Hepatocyte (in vitro differentiated cells): Measurements from ENCODE around the gene ADAMTS20. TPM values are rescaled to one million over a fixed set of nuclear protein-coding genes. Genes with fewer than 3 reads are reported as not detected.

Experiments
- DNase-seq: peaks from one replicate; pipeline ENCODE4 v3.0.0-alpha.2; 2016; ENCODE audit warnings: low spot score
- H2AFZ ChIP-seq: fragments of 200-600 bp; sonication (generic); 2 replicates; pipeline ENCODE4 v1.6.0; 2016; ENCODE audit warnings: antibody characterized with exemption, mild to moderate bottlenecking
- H3K27ac ChIP-seq: fragments of 200-600 bp; sonication (generic); 2 replicates; pipeline ENCODE4 v1.5.1; 2016; ENCODE audit warnings: mild to moderate bottlenecking
- H3K27me3 ChIP-seq: fragments of 200-600 bp; sonication (generic); 2 replicates; pipeline ENCODE4 v1.6.1; 2016
- H3K36me3 ChIP-seq: fragments of 200-600 bp; sonication (generic); replicated peaks from 2 replicates; pipeline ENCODE4 v1.5.1; 2016; ENCODE audit warnings: low read depth; ENCODE audit not compliant: insufficient read depth
- H3K4me1 ChIP-seq: fragments of 200-600 bp; sonication (generic); 2 replicates; pipeline ENCODE4 v1.5.1; 2016; ENCODE audit warnings: mild to moderate bottlenecking, moderate library complexity; ENCODE audit not compliant: insufficient read depth
- H3K4me2 ChIP-seq: fragments of 200-600 bp; sonication (generic); 2 replicates; pipeline ENCODE4 v1.6.0; 2016
- H3K4me3 ChIP-seq: fragments of 200-600 bp; sonication (generic); 2 replicates; pipeline ENCODE4 v1.5.1; 2016; ENCODE audit warnings: mild to moderate bottlenecking
- H3K79me2 ChIP-seq: fragments of 200-600 bp; sonication (generic); 2 replicates; pipeline ENCODE4 v1.6.0; 2017; ENCODE audit warnings: mild to moderate bottlenecking
- H3K9me2 ChIP-seq: fragments of 200-600 bp; sonication (generic); replicated peaks from 2 replicates; pipeline ENCODE4 v1.6.0; 2017; ENCODE audit warnings: mild to moderate bottlenecking; ENCODE audit not compliant: insufficient read depth
- H3K9me3 ChIP-seq: fragments of 200-600 bp; sonication (generic); 2 replicates; pipeline ENCODE4 v1.5.1; 2016; ENCODE audit warnings: low read depth, mild to moderate bottlenecking
- H4K20me1 ChIP-seq: fragments of 200-600 bp; sonication (generic); 2 replicates; pipeline ENCODE4 v1.6.0; 2016; ENCODE audit warnings: mild to moderate bottlenecking; ENCODE audit not compliant: insufficient read depth, poor library complexity, severe bottlenecking
- EZH2 ChIP-seq: fragments of 200-600 bp; sonication (generic); IDR thresholded peaks from 2 replicates; pipeline ENCODE4 v1.6.1; 2016; ENCODE audit warnings: antibody characterized with exemption, mild to moderate bottlenecking, borderline replicate concordance
- EZH2phosphoT487 ChIP-seq: fragments of 200-600 bp; sonication (generic); IDR thresholded peaks from one replicate; pipeline ENCODE4 v1.6.1; 2018; ENCODE audit warnings: antibody characterized with exemption, mild to moderate bottlenecking, low read depth, moderate library complexity; ENCODE audit not compliant: unreplicated experiment, severe bottlenecking
- WGBS: methylation state at CpG from one replicate; pipeline ENCODE4 v1.1.6; 2016; ENCODE audit warnings: low lambda C conversion rate; ENCODE audit errors: missing lambda C conversion rate; 5-methylcytosine and 5-hydroxymethylcytosine counted together
- polyA plus RNA-seq: library from polyadenylated mRNA; unstranded; fragments of >200 nt; fragmentation: Nextera tagmentation; extraction: Ambion mirVana; gene quantifications from 2 replicates; pipeline ENCODE4 v1.2.1, GENCODE V29; 2016
- total RNA-seq: library from RNA; depleted of rRNA; stranded (reverse); fragments of >200 nt; gene quantifications from 2 replicates; pipeline ENCODE4 v1.2.3, GENCODE V29; 2014
- TF ChIP-seq, protein P1 (sequence below): fragments of 200-600 bp; sonication (generic); IDR thresholded peaks from 2 replicates; pipeline ENCODE4 v1.5.1; 2016; ENCODE audit warnings: antibody characterized with exemption, mild to moderate bottlenecking; ENCODE audit not compliant: poor library complexity

Gene ADAMTS20
- total and polyA plus RNA-seq, 2 experiments from 2014 or later = 0.47 to 1.2 TPM

DNA sequence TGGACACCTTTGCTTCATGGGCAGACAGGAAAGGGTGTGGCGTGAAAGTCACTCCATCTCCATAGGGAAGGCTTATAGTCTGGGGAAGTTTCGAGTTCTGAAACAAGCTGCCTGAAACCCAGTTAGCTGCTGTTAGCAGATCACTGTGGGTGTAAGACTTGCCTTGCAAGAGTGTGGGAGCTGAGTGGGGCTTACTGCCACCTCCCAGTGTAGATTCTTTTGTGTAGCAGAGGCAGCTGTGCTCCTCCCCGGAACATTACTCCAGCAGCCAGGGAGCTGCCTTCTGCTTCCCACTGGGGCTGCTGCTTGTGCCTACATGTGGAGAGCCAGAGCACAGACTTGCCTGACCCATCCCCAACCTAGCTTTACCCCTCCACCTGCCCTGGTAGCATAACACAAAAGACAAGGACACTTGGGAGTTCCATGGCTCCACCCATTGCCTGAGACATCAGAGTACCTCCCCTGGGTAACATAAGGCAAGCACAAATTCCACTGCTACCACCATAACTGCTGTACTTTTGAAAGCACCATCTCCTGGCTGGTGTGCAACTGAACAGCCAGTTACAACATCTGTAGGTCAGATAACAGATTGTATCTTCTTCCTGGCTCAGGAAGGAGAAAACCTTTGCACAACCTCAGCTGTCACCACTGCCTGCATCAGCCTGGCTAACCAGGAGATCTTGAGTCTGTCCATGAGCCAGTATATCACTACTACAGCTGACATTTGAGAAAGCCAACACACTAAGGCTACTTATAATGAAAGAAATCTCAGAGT is 69.5 kb downstream of the ADAMTS20 start:
- no peaks in the 10 kb centered on the region for H3K27me3 ChIP-seq
- no peaks in the 10 kb centered on the region for H3K4me1 ChIP-seq
- H3K4me2 ChIP-seq = no peak overlapping the region
- no peak overlapping the region for H3K27ac ChIP-seq
- no peak for DNase-seq
- no peaks in the 10 kb centered on the region for H4K20me1 ChIP-seq
- no peaks in the 10 kb centered on the region for H3K79me2 ChIP-seq
- TF ChIP-seq, protein P1, sequence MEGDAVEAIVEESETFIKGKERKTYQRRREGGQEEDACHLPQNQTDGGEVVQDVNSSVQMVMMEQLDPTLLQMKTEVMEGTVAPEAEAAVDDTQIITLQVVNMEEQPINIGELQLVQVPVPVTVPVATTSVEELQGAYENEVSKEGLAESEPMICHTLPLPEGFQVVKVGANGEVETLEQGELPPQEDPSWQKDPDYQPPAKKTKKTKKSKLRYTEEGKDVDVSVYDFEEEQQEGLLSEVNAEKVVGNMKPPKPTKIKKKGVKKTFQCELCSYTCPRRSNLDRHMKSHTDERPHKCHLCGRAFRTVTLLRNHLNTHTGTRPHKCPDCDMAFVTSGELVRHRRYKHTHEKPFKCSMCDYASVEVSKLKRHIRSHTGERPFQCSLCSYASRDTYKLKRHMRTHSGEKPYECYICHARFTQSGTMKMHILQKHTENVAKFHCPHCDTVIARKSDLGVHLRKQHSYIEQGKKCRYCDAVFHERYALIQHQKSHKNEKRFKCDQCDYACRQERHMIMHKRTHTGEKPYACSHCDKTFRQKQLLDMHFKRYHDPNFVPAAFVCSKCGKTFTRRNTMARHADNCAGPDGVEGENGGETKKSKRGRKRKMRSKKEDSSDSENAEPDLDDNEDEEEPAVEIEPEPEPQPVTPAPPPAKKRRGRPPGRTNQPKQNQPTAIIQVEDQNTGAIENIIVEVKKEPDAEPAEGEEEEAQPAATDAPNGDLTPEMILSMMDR = no peak
- TF ChIP-seq EZH2phosphoT487 = no peak
- TF ChIP-seq EZH2 = no peak
- no peak overlapping the region for H2AFZ ChIP-seq
- no peaks in the 10 kb centered on the region for H3K9me2 ChIP-seq
- no peak overlapping the region for H3K4me3 ChIP-seq
- no peaks in the 10 kb centered on the region for H3K36me3 ChIP-seq
- H3K9me3 ChIP-seq = peaks cover 5% of the 10 kb centered on the region
- 96% methylated on average over 3 of the region's 3 CpGs for WGBS

DNA sequence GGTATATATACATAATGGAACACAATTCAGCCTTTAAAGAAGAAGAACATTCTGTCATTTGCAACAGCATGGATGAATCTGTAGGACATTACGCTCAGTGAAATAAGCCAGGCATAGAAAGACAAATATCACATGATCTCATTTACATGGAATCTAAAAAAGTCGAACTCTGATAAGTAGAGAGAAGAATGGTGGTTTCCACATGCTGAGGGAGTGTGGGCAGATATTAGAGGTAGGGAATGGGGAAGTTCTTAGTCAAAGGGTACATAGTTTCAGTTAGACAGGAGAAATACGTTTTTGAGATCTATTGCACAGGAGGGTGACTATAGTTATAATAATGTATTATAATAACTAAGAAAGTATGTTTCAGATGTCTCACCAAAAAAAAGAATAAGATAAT is 71.4 kb downstream of the ADAMTS20 start:
- WGBS = 81% methylated on average over 3 of the region's 3 CpGs

DNA sequence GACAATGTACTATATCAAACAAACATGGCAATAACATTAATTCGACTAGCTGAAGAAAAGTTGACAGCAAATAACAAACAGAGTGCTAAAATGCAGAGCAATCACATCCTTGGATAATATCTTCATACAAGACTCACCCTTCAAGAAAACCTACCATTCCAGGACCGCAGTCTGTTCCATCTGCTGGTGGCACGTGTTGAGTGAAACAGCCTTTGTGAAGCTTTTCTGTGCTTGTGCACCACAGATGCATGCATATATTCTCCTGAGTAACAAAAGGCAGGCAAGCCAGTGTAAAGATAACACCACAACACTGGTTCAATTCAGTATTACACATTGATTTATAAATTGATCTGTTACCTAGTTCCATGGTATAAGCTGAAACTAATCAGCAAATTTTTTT is 89.3 kb downstream of the ADAMTS20 start:
- H4K20me1 ChIP-seq = no peaks in the 10 kb centered on the region
- H3K4me2 ChIP-seq = no peak overlapping the region
- H3K4me3 ChIP-seq = no peak overlapping the region
- H3K79me2 ChIP-seq = no peaks in the 10 kb centered on the region
- no peak for DNase-seq
- no peaks in the 10 kb centered on the region for H3K27me3 ChIP-seq
- H2AFZ ChIP-seq = no peak overlapping the region
- no peak overlapping the region for H3K27ac ChIP-seq
- no peak for TF ChIP-seq EZH2phosphoT487
- no peak for TF ChIP-seq EZH2
- TF ChIP-seq, protein P1 = no peak
- H3K36me3 ChIP-seq = no peaks in the 10 kb centered on the region
- H3K9me2 ChIP-seq = no peaks in the 10 kb centered on the region
- H3K9me3 ChIP-seq = no peaks in the 10 kb centered on the region
- no peaks in the 10 kb centered on the region for H3K4me1 ChIP-seq
- WGBS = 86% methylated on average over 3 of the region's 3 CpGs

More for the DNA sequence above, 71.4 kb downstream of the ADAMTS20 start:
- Histone ChIP-seq H3K79me2 (no peaks in the 10 kb centered on the region), H3K27me3 (no peaks in the 10 kb centered on the region), H4K20me1 (no peaks in the 10 kb centered on the region), H2AFZ (no peak overlapping the region), H3K9me3 (no peaks in the 10 kb centered on the region), H3K9me2 (no peaks in the 10 kb centered on the region), H3K4me2 (no peak overlapping the region), H3K4me1 (no peaks in the 10 kb centered on the region), H3K27ac (no peak overlapping the region), H3K36me3 (no peaks in the 10 kb centered on the region), H3K4me3 (no peak overlapping the region)
- DNase-seq = no peak
- no peak for TF ChIP-seq EZH2phosphoT487
- TF ChIP-seq EZH2 = no peak
- TF ChIP-seq, protein P1 = no peak
